OCI-LY7 (cell line): ENCODE results near the gene FUT3. TPM values are rescaled to one million over a fixed set of nuclear protein-coding genes. Genes with fewer than 3 reads are reported as not detected.

ENCODE experiments used
- BruUV-seq: library from RNA; stranded (reverse); fragments of 400-500 nt; replicated peaks from 2 replicates; lab custom pipeline; 2021; lab: Mats Ljungman, UMichigan
- CTCF ChIA-PET: fragments of 300-600 bp; sonication (Branson Sonifier 250); formaldehyde crosslinking; loops from one replicate; lab custom pipeline; 2022; ENCODE audit warnings: antibody characterized with exemption; ENCODE audit not compliant: unreplicated experiment; lab: Charles Lee
- POLR2A ChIA-PET: fragments of 300-600 bp; sonication (Branson Sonifier 250); formaldehyde crosslinking; loops from one replicate; lab custom pipeline; 2022; ENCODE audit warnings: antibody characterized with exemption; lab: Charles Lee
- DNase-seq: peaks from one replicate; pipeline ENCODE4 v3.0.0-alpha.2; 2015; ENCODE audit warnings: low spot score
- H2AFZ ChIP-seq: fragments of 200-600 bp; sonication (generic), shearing (Covaris generic); 2 replicates; pipeline ENCODE4 v1.6.1; 2014; ENCODE audit warnings: mild to moderate bottlenecking, antibody characterized with exemption, low read length, moderate library complexity
- H3K27ac ChIP-seq: fragments of 200-600 bp; sonication (generic); 2 replicates; pipeline ENCODE4 v1.5.1; 2014; ENCODE audit warnings: mixed run types, low read depth, mild to moderate bottlenecking, moderate library complexity, low read length, inconsistent platforms; ENCODE audit not compliant: poor library complexity, severe bottlenecking
- H3K36me3 ChIP-seq: fragments of 200-600 bp; sonication (generic); 2 replicates; pipeline ENCODE4 v1.6.1; 2014; ENCODE audit warnings: mild to moderate bottlenecking, antibody characterized with exemption, low read length, moderate library complexity, mixed read lengths; ENCODE audit not compliant: insufficient read depth
- H3K4me1 ChIP-seq: fragments of 200-600 bp; sonication (generic); 2 replicates; pipeline ENCODE4 v1.5.1; 2014; ENCODE audit warnings: mild to moderate bottlenecking, low read length; ENCODE audit not compliant: insufficient read depth, poor library complexity, severe bottlenecking
- H3K4me2 ChIP-seq: fragments of 200-600 bp; sonication (generic); 2 replicates; pipeline ENCODE4 v1.6.1; 2014; ENCODE audit warnings: mild to moderate bottlenecking, low read length
- H3K4me3 ChIP-seq: fragments of 200-600 bp; sonication (generic); 2 replicates; pipeline ENCODE4 v1.5.1; 2014; ENCODE audit warnings: mild to moderate bottlenecking, low read depth, low read length; ENCODE audit not compliant: poor library complexity, severe bottlenecking
- H3K79me2 ChIP-seq: fragments of 200-600 bp; sonication (generic); 2 replicates; pipeline ENCODE4 v1.6.1; 2016; ENCODE audit warnings: low read depth, mild to moderate bottlenecking, low read length, moderate library complexity, mixed read lengths; ENCODE audit not compliant: insufficient read depth
- H3K9me2 ChIP-seq: fragments of 200-600 bp; sonication (generic); 2 replicates; pipeline ENCODE4 v1.6.1; 2016; ENCODE audit warnings: mild to moderate bottlenecking, low read length, mixed read lengths; ENCODE audit not compliant: insufficient read depth
- H3K9me3 ChIP-seq: fragments of 200-600 bp; sonication (generic); 2 replicates; pipeline ENCODE4 v1.6.1; 2014; ENCODE audit warnings: mild to moderate bottlenecking, mixed run types, low read length, mixed read lengths
- H4K20me1 ChIP-seq: fragments of 200-600 bp; sonication (generic); 2 replicates; pipeline ENCODE4 v1.6.1; 2014; ENCODE audit warnings: mild to moderate bottlenecking, antibody characterized with exemption, low read length, moderate library complexity, mixed read lengths; ENCODE audit not compliant: insufficient read depth
- EZH2phosphoT487 ChIP-seq: fragments of 200-600 bp; sonication (generic); IDR thresholded peaks from 2 replicates; pipeline ENCODE4 v1.6.1; 2018; ENCODE audit warnings: low read depth, borderline replicate concordance, mild to moderate bottlenecking, mixed run types, antibody characterized with exemption, low read length, moderate library complexity, mixed read lengths
- intact Hi-C: fragments of 100-400 bp; cut with micrococcal nuclease; formaldehyde crosslinking; loops from one replicate; pipeline ENCODE4 v1.10.0; 2022; ENCODE audit not compliant: unreplicated experiment
- total RNA-seq, 2 experiments: library from RNA; depleted of rRNA in 1 of 2; stranded (reverse); fragments of >200 nt in 1 of 2; shearing (Covaris generic) in 1 of 2; gene quantifications; 2 replicates each; pipeline ENCODE4 v1.2.3, GENCODE V29; 2014 to 2022
- TF ChIP-seq, protein P1 (sequence below): fragments of 200-600 bp; sonication (generic); conservative IDR thresholded peaks from 2 replicates; pipeline ENCODE4 v1.5.1; 2014; ENCODE audit warnings: mild to moderate bottlenecking, antibody characterized with exemption, low read length, moderate library complexity, mixed read lengths

Gene FUT3
- total RNA-seq, 2 experiments from 2014 or later = 0.47 TPM; not detected in 1

DNA sequence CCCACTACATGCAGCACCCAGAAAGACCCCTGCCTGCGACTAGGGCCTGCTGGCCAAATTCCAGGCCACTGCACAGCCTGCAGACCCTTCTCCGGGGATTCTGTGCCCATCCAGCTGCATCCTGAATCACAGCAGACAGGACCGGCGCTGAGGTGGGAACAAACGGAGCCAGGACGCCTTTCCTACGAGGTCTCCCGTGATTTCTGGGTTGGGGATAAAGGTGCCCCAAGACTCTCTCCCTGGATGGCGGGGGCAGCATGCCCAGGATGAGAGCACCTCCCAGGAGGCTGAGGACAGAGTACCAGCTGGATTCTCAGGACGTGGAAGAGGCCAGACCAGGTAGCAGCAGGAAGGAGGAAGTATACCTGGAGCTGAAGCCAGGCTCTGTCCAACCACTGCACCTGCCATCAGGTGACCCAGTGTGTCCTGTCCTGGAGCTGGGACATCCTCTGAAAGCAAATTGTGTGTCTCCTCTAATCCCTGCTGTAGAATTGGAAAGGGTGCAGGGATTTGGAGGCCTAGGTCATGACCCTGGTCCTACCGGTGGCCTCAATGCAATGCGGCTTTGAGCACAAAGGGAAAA lies 22.5 kb upstream of the FUT3 start:
- DNase-seq = no peak
- Histone ChIP-seq H3K4me1 (no peaks in the 10 kb centered on the region), H4K20me1 (no peaks in the 10 kb centered on the region), H3K36me3 (no peaks in the 10 kb centered on the region), H3K4me2 (no peak overlapping the region), H3K4me3 (no peak overlapping the region), H2AFZ (no peak overlapping the region), H3K79me2 (no peaks in the 10 kb centered on the region), H3K27ac (no peak overlapping the region), H3K9me2 (no peaks in the 10 kb centered on the region), H3K9me3 (no peaks in the 10 kb centered on the region)
- BruUV-seq = no TSS peak
- ChIA-PET POLR2A (no interaction called here), CTCF (no interaction called here)
- intact Hi-C loops = no loop called here
- TF ChIP-seq EZH2phosphoT487 = no peak
- TF ChIP-seq, protein P1, sequence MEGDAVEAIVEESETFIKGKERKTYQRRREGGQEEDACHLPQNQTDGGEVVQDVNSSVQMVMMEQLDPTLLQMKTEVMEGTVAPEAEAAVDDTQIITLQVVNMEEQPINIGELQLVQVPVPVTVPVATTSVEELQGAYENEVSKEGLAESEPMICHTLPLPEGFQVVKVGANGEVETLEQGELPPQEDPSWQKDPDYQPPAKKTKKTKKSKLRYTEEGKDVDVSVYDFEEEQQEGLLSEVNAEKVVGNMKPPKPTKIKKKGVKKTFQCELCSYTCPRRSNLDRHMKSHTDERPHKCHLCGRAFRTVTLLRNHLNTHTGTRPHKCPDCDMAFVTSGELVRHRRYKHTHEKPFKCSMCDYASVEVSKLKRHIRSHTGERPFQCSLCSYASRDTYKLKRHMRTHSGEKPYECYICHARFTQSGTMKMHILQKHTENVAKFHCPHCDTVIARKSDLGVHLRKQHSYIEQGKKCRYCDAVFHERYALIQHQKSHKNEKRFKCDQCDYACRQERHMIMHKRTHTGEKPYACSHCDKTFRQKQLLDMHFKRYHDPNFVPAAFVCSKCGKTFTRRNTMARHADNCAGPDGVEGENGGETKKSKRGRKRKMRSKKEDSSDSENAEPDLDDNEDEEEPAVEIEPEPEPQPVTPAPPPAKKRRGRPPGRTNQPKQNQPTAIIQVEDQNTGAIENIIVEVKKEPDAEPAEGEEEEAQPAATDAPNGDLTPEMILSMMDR = no peak

DNA sequence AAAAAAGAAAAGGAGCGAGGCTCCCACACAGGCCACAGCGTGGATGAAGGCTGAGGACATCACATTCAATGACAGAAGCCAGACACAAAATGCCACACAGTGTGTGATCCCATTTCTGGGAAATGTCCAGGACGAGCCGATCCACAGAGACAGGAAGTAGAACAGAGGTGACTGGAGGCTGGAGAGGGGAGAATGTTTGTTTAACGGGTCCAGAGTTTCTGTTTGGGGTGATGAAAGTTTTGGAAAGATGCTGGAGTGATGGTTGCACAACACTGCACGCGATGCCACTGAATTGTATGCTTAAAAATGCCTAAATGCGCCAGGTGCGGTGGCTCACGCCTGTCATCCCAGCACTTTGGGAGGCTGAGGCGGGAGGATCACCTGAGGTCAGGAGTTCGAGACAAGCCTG lies 19.7 kb upstream of the FUT3 start:
- Histone ChIP-seq H3K4me1 (peaks cover 8% of the 10 kb centered on the region), H3K9me3 (no peaks in the 10 kb centered on the region), H3K4me3 (no peak overlapping the region), H4K20me1 (no peaks in the 10 kb centered on the region), H3K79me2 (no peaks in the 10 kb centered on the region), H3K9me2 (no peaks in the 10 kb centered on the region), H2AFZ (no peak overlapping the region), H3K4me2 (no peak overlapping the region), H3K27ac (no peak overlapping the region), H3K36me3 (no peaks in the 10 kb centered on the region)
- no TSS peak for BruUV-seq
- ChIA-PET CTCF (no interaction called here), POLR2A (interaction anchor here (0.6 kb wide), 2 partner anchors 18 to 183 kb away, joined by 3 to 4 read pairs; no protein-coding TSS in a partner anchor)
- TF ChIP-seq, protein P1 = no peak
- TF ChIP-seq EZH2phosphoT487 = no peak
- intact Hi-C loops = no loop called here
- no peak for DNase-seq
